HepG2 (cell line): ENCODE measurements around the gene IDH3A. TPM values are rescaled to one million over a fixed set of nuclear protein-coding genes. Genes with fewer than 3 reads are reported as not detected.

Source experiments
- ASH2L ChIP-seq: fragments of 300-600, 200-600 bp; sonication (generic); IDR thresholded peaks from 2 replicates; pipeline ENCODE4 v1.7.0; 2017; ENCODE audit warnings: low read depth, mild to moderate bottlenecking, moderate library complexity, mixed read lengths, low read length; ENCODE audit not compliant: insufficient read length
- DR1 ChIP-seq: sonication (generic); formaldehyde crosslinking; IDR thresholded peaks from 2 replicates; pipeline ENCODE4 v1.8.0; 2021; ENCODE audit warnings: mild to moderate bottlenecking, missing genetic modification reagents, inconsistent platforms
- FOXP1 ChIP-seq, 2 experiments: fragments of 450-650 bp in 1 of 2; IDR thresholded peaks; 2 replicates each; pipeline ENCODE4 v1.6.1; 2017 to 2018; ENCODE audit warnings: antibody characterized with exemption in 1 of 2
- GFI1 ChIP-seq: sonication (generic); formaldehyde crosslinking; IDR thresholded peaks from 2 replicates; pipeline ENCODE4 v1.5.0; 2020; ENCODE audit warnings: missing genetic modification reagents, mild to moderate bottlenecking, borderline replicate concordance
- MXD1 ChIP-seq: sonication (generic); formaldehyde crosslinking; IDR thresholded peaks from 2 replicates; pipeline ENCODE4 v1.4.0; 2020; ENCODE audit warnings: mild to moderate bottlenecking, missing genetic modification reagents
- PAF1 ChIP-seq: IDR thresholded peaks from 2 replicates; pipeline ENCODE4 v1.6.1; 2016; ENCODE audit warnings: missing genetic modification reagents, missing compliant biosample characterization
- SP4 ChIP-seq: sonication (generic); formaldehyde crosslinking; IDR thresholded peaks from 2 replicates; pipeline ENCODE4 v1.8.1; 2023; ENCODE audit warnings: mild to moderate bottlenecking, missing genetic modification reagents
- ZNF180 ChIP-seq: sonication (generic); formaldehyde crosslinking; IDR thresholded peaks from 2 replicates; pipeline ENCODE4 v1.4.0; 2020; ENCODE audit warnings: low read depth, missing genetic modification reagents, borderline replicate concordance
- ZNF329 ChIP-seq: sonication (generic); formaldehyde crosslinking; IDR thresholded peaks from 2 replicates; pipeline ENCODE4 v1.9.0; 2021; ENCODE audit warnings: low read depth, mild to moderate bottlenecking, missing genetic modification reagents
- ZNF678 ChIP-seq: sonication (generic); formaldehyde crosslinking; IDR thresholded peaks from 2 replicates; pipeline ENCODE4 v1.4.0; 2020; ENCODE audit warnings: mild to moderate bottlenecking, missing genetic modification reagents
- ZNF766 ChIP-seq: sonication (generic); formaldehyde crosslinking; IDR thresholded peaks from 2 replicates; pipeline ENCODE4 v1.5.0; 2020; ENCODE audit warnings: missing genetic modification reagents, borderline replicate concordance
- polyA plus RNA-seq, 8 experiments: library from polyadenylated mRNA; depleted of rRNA in 3 of 8; stranded (reverse) in 7 of 8; unstranded in 1 of 8; fragments of >200 nt; fragmentation: Illumina TruSeq in 4 of 8; extraction: Trizol in 4 of 8; gene quantifications; 2 replicates each; pipeline versions ENCODE4 v1.2.1 to v1.2.3, GENCODE V29; 2011 to 2016; ENCODE audit warnings: low read depth in 4 of 8, missing spikeins in 1 of 8, mixed read lengths in 1 of 8; ENCODE audit not compliant: insufficient read depth in 1 of 8
- total RNA-seq, 5 experiments: library from RNA; depleted of rRNA; stranded (reverse); fragments of >200 nt; fragmentation: Illumina TruSeq; extraction: Trizol; gene quantifications; 2 replicates each; pipeline ENCODE4 v1.2.3, GENCODE V29; 2016; ENCODE audit warnings: low read depth in 1 of 5
- TF ChIP-seq, protein P1 (sequence below): sonication (generic); formaldehyde crosslinking; IDR thresholded peaks from 2 replicates; pipeline ENCODE4 v1.8.1; 2022; ENCODE audit warnings: low read depth, mild to moderate bottlenecking, missing genetic modification reagents

Gene IDH3A
- total and polyA plus RNA-seq, 2 of the 13 experiments (the other 11 are each of a cell fraction or from before 2014, with no cell fraction given) = 40.7 to 50.7 TPM

- TF ChIP-seq ZNF678 (CRISPR knock-in tag) (no peak), GFI1 (CRISPR knock-in tag) (no peak), ZNF329 (no peak), ASH2L (no peak), SP4 (CRISPR knock-in tag) (no peak), PAF1 (no peak), MXD1 (CRISPR knock-in tag) (no peak), FOXP1 (IDR thresholded peaks at IDR 0.05) (no peak), FOXP1 (CRISPR knock-in tag; IDR thresholded peaks at IDR 0.05) (no peak), ZNF766 (CRISPR knock-in tag) (no peak), DR1 (CRISPR knock-in tag) (no peak), ZNF180 (CRISPR knock-in tag) (no peak)
- TF ChIP-seq, protein P1, sequence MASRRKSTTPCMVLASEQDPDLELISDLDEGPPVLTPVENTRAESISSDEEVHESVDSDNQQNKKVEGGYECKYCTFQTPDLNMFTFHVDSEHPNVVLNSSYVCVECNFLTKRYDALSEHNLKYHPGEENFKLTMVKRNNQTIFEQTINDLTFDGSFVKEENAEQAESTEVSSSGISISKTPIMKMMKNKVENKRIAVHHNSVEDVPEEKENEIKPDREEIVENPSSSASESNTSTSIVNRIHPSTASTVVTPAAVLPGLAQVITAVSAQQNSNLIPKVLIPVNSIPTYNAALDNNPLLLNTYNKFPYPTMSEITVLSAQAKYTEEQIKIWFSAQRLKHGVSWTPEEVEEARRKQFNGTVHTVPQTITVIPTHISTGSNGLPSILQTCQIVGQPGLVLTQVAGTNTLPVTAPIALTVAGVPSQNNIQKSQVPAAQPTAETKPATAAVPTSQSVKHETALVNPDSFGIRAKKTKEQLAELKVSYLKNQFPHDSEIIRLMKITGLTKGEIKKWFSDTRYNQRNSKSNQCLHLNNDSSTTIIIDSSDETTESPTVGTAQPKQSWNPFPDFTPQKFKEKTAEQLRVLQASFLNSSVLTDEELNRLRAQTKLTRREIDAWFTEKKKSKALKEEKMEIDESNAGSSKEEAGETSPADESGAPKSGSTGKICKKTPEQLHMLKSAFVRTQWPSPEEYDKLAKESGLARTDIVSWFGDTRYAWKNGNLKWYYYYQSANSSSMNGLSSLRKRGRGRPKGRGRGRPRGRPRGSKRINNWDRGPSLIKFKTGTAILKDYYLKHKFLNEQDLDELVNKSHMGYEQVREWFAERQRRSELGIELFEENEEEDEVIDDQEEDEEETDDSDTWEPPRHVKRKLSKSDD (CRISPR knock-in tag) = no peak
These were observed 57.4 kb downstream of the IDH3A start (continued) for GRCh38 chr15:78206326-78207109.
